NCI-H748 (cell line): ENCODE results near the gene NPAS2.
A peak's percentile ranks its signal among the peaks of the same experiment; 100 is the strongest.

Experiments
- DNase-seq: peaks from one replicate; lab custom pipeline; 2025; ENCODE audit not compliant: unreplicated experiment; lab: John Stamatoyannopoulos, UW

The NPAS2 gene

GRCh38 chr2:101004620-101005325 is 184.8 kb downstream of the NPAS2 start:
- DNase-seq: no peak

- DNase-seq: no peak
These were observed 186.3 kb downstream of the NPAS2 start for GRCh38 chr2:101006065-101006715.

GRCh38 chr2:101007415-101008345 is 187.7 kb downstream of the NPAS2 start:
- no peak for DNase-seq

- no peak for DNase-seq
These were observed 191.2 kb downstream of the NPAS2 start for GRCh38 chr2:101011152-101011551.

GRCh38 chr2:101012054-101012705 is 192.2 kb downstream of the NPAS2 start:
- DNase-seq: no peak

GRCh38 chr2:101012706-101013181 is 192.8 kb downstream of the NPAS2 start:
- peak; percentile 42 for DNase-seq

GRCh38 chr2:101014264-101014857 is 194.4 kb downstream of the NPAS2 start:
- DNase-seq: no peak

DNA sequence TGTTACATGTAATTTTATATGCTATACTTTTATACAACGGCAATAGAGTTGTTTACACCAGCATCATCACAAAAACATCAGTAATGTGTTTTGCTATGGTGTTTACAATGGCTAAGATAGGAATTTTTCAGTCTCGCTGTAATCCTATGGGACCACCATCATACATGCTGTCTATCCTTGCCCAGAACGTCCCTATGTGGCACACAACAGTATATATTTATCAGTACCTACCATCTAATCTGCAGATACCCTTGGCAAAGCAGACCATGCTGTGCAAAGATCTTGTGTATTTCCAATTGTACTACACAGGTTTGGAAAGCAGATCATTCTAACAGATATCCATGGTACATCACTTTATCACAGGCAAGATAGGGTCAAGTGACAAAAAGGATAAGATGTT is 197.4 kb downstream of the NPAS2 start:
- DNase-seq: no peak

- DNase-seq: no peak
These were observed 199.0 kb downstream of the NPAS2 start for GRCh38 chr2:101018934-101019333.

- no peak for DNase-seq
These were observed 202.3 kb downstream of the NPAS2 start for GRCh38 chr2:101022221-101022620.

DNA sequence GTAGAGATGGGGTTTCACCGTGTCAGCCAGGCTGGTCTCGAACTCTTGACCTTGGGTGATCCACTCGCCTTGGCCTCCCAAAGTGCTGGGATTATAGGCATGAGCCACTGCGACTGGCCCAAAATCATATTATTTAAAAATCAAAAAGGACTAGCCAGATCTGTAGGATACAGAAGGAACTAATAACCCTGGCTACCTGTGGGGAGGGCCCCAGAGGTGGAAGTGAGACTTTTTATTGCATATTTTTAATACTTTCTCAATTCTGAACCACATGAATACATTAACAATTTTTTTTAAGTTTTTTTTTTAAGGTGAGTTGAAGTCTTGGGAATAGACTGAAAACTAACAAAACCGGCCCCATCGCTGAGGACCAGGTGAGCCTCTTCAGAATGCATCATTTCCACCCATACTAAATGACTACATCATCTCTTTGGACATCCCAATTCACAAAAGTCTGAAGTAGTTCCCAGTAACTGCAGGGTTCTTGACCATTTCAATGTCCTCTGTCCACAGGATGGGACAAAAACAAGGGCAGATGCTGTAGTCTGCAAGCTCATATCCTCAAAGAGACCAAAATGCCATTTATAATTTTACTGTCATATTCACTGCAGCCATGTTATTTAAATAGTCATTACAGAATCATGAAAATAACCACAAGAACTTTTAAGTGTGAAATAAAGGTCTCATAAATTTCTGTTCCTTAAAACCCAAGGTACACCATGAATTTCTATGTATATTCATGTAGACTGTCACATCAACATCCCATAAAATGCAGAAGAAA is 203.6 kb downstream of the NPAS2 start:
- no peak for DNase-seq

GRCh38 chr2:101025561-101025960 is 205.6 kb downstream of the NPAS2 start:
- no peak for DNase-seq

DNA sequence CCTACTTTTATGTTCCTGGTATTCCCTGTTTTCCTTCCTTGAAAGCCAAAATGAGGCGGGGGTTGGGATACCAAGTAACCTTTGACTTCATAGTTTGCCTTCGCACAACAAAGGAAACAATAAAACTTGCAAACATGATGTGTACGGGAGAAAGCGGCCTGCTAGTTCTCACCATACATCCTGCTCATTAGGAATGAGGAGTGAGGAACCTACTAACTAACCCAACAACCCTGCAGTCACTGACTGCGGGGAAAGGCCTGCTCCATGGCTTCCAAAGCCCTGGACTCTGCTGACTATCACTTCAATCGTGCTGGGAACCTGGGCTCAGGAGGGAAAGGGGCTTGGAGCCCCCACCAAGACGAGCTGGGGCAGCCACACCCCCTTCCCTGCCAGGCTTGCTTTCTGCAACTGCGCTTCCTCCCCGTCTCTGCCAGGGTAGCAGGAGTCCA is 206.3 kb downstream of the NPAS2 start:
- no peak for DNase-seq

GRCh38 chr2:101026923-101027469 is 207.1 kb downstream of the NPAS2 start:
- no peak for DNase-seq

- DNase-seq: no peak
These were observed 207.9 kb downstream of the NPAS2 start for GRCh38 chr2:101027852-101028251.

- no peak for DNase-seq
These were observed 211.1 kb downstream of the NPAS2 start for GRCh38 chr2:101030866-101031554.

GRCh38 chr2:101032084-101032776 is 212.3 kb downstream of the NPAS2 start:
- DNase-seq: no peak

- peak; percentile 8 for DNase-seq
These were observed 216.6 kb downstream of the NPAS2 start for GRCh38 chr2:101036562-101036961.
